Measurements from ENCODE around the gene TRMT10C.
A peak's percentile ranks its signal among the peaks of the same experiment; 100 is the strongest.
"Not testable (repeated sequence)": the region's sequence is repeated elsewhere in the genome, so short reads cannot be mapped to it uniquely, and the experiment has no call there.

The TRMT10C gene

GRCh38 chr3:101561630-101562328 is at the start of gene TRMT10C:
Gene TRMT10C (plus strand): TSS chr3:101561868. CDS start chr3:101564782, 2,914 bp downstream.
- peak; percentile 76 to 87 for DNase-seq (ENCODE audit: extremely low read depth in 1 of 2, low read depth in 1 of 2)

GRCh38 chr3:101512396-101512645 is 49.3 kb upstream of the TRMT10C start:
- no peak for DNase-seq (ENCODE audit: extremely low read depth in 1 of 2, low read depth in 1 of 2)

- peak; percentile 56 to 65 for DNase-seq (ENCODE audit: extremely low read depth in 1 of 2, low read depth in 1 of 2)
These were observed 48.8 kb upstream of the TRMT10C start, which contains the start of gene SENP7 for GRCh38 chr3:101512646-101513418. Gene SENP7 (minus strand): TSS chr3:101513212. CDS start chr3:101513130, 82 bp downstream.

- no peak for DNase-seq (ENCODE audit: extremely low read depth in 1 of 2, low read depth in 1 of 2)
These were observed 48.2 kb upstream of the TRMT10C start for GRCh38 chr3:101513419-101513986.

- peak in 1 of 2 donors; percentile 35 for DNase-seq (ENCODE audit: extremely low read depth in 1 of 2, low read depth in 1 of 2)
These were observed 43.2 kb upstream of the TRMT10C start for GRCh38 chr3:101518421-101518871.

- DNase-seq (ENCODE audit: extremely low read depth in 1 of 2, low read depth in 1 of 2): no peak
These were observed 41.8 kb upstream of the TRMT10C start for GRCh38 chr3:101519685-101520365.

GRCh38 chr3:101521211-101521701 is 40.4 kb upstream of the TRMT10C start:
- no peak for DNase-seq (ENCODE audit: extremely low read depth in 1 of 2, low read depth in 1 of 2)

- DNase-seq (ENCODE audit: extremely low read depth in 1 of 2, low read depth in 1 of 2): no peak
These were observed 34.2 kb upstream of the TRMT10C start for GRCh38 chr3:101527441-101527840.

- no peak for DNase-seq (ENCODE audit: extremely low read depth in 1 of 2, low read depth in 1 of 2)
These were observed 33.8 kb upstream of the TRMT10C start for GRCh38 chr3:101527906-101528305.

- no peak for DNase-seq (ENCODE audit: extremely low read depth in 1 of 2, low read depth in 1 of 2)
These were observed 31.6 kb upstream of the TRMT10C start for GRCh38 chr3:101529816-101530685.

- no peak for DNase-seq (ENCODE audit: extremely low read depth in 1 of 2, low read depth in 1 of 2)
These were observed 31.0 kb upstream of the TRMT10C start for GRCh38 chr3:101530686-101531047.

GRCh38 chr3:101531473-101532086 is 30.1 kb upstream of the TRMT10C start:
- no peak for DNase-seq (ENCODE audit: extremely low read depth in 1 of 2, low read depth in 1 of 2)

GRCh38 chr3:101532783-101533602 is 28.7 kb upstream of the TRMT10C start:
- no peak for DNase-seq (ENCODE audit: extremely low read depth in 1 of 2, low read depth in 1 of 2)

GRCh38 chr3:101533603-101533968 is 28.1 kb upstream of the TRMT10C start:
- no peak for DNase-seq (ENCODE audit: extremely low read depth in 1 of 2, low read depth in 1 of 2)

- no peak for DNase-seq (ENCODE audit: extremely low read depth in 1 of 2, low read depth in 1 of 2)
These were observed 26.4 kb upstream of the TRMT10C start for GRCh38 chr3:101535221-101535620.

- no peak for DNase-seq (ENCODE audit: extremely low read depth in 1 of 2, low read depth in 1 of 2)
These were observed 25.4 kb upstream of the TRMT10C start for GRCh38 chr3:101536266-101536665.

GRCh38 chr3:101536955-101537354 is 24.7 kb upstream of the TRMT10C start:
- not testable (repeated sequence) for DNase-seq (ENCODE audit: extremely low read depth in 1 of 2, low read depth in 1 of 2)

- DNase-seq (ENCODE audit: extremely low read depth in 1 of 2, low read depth in 1 of 2): no peak
These were observed 18.7 kb upstream of the TRMT10C start for GRCh38 chr3:101542957-101543356.
